Measurements from ENCODE around the gene CIB4.

- TF ChIP-seq EZH2phosphoT487 (IDR thresholded peaks at IDR 0.05; ENCODE audit: insufficient read depth, low read depth) (no peak), EZH2 (IDR thresholded peaks at IDR 0.05; ENCODE audit: insufficient read depth, poor library complexity, severe bottlenecking) (no peak)
These were observed 50.1 kb downstream of the CIB4 start for GRCh38 chr2:26590980-26591618.

Measured in GM23248 (cell line).